BJ (cell line): Measurements from ENCODE around the gene URB2. TPM values are rescaled to one million over a fixed set of nuclear protein-coding genes. Genes with fewer than 3 reads are reported as not detected.

Experiments used
- CTCF ChIA-PET: fragments of 350-600 bp; formaldehyde crosslinking; extraction: SDS; loops from one replicate; lab custom pipeline; 2021; ENCODE audit warnings: antibody characterized with exemption, inconsistent platforms; lab: Yijun Ruan, JAX
- POLR2A ChIA-PET: fragments of 300-600 bp; sonication (Branson Sonifier 250); formaldehyde crosslinking; extraction: SDS; loops from one replicate; lab custom pipeline; 2021; ENCODE audit warnings: antibody characterized with exemption; lab: Charles Lee
- DNase-seq: peaks from one replicate; pipeline ENCODE4 v3.0.0-alpha.2; 2011; ENCODE audit warnings: low read depth
- H3K27me3 ChIP-seq: 2 replicates; pipeline ENCODE4 v1.6.0; 2011; ENCODE audit warnings: low read length; ENCODE audit not compliant: control insufficient read depth, insufficient read depth
- H3K36me3 ChIP-seq: 2 replicates; pipeline ENCODE4 v1.5.1; 2011; ENCODE audit warnings: low read length; ENCODE audit not compliant: control insufficient read depth, insufficient read depth
- H3K4me3 ChIP-seq: 2 replicates; pipeline ENCODE4 v1.5.1; 2011; ENCODE audit warnings: low read depth, mild to moderate bottlenecking, control low read depth, low read length
- polyA plus RNA-seq: library from polyadenylated mRNA; depleted of rRNA; stranded (reverse); fragments of >200 nt; gene quantifications from 2 replicates; pipeline ENCODE4 v1.2.3, GENCODE V29; 2011
- TF ChIP-seq, protein P1 (sequence below): IDR thresholded peaks from 2 replicates; pipeline ENCODE4 v1.5.1; 2011; ENCODE audit warnings: low read depth, mild to moderate bottlenecking, control low read depth, inconsistent platforms, low read length, moderate library complexity; ENCODE audit not compliant: insufficient read depth

The URB2 gene
- polyA plus RNA-seq, 1 experiment: 5.2 TPM

DNA sequence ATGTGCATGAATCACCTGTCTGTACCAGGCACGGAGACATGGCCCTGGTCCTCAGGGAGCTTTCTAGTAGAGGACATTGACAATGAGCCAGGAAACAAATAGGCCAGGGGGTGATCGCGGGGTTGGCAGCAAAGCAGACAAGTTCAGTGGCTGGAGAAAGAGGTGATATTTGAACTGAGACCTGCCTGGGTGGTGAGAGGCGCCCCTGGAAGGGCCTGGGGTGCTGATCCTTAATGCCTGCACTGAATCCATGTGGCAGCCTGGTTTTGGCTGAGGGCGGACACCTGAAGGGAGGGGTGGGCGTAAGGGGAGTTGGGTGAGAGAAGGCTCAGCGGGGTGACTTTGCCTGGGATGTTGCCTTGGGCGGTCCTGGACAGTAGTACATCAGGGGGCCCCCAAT lies 35.9 kb downstream of the URB2 start:
- POLR2A ChIA-PET: no interaction called here
- peaks cover 3% of the 10 kb centered on the region; the same call in 1 of the 2 replicates for H3K36me3 ChIP-seq
- CTCF ChIA-PET: interaction anchor here (0.6 to 3.7 kb wide), 22 partner anchors 11 to 1681 kb away, joined by 3 to 26 read pairs (median 3); no protein-coding TSS in a partner anchor

DNA sequence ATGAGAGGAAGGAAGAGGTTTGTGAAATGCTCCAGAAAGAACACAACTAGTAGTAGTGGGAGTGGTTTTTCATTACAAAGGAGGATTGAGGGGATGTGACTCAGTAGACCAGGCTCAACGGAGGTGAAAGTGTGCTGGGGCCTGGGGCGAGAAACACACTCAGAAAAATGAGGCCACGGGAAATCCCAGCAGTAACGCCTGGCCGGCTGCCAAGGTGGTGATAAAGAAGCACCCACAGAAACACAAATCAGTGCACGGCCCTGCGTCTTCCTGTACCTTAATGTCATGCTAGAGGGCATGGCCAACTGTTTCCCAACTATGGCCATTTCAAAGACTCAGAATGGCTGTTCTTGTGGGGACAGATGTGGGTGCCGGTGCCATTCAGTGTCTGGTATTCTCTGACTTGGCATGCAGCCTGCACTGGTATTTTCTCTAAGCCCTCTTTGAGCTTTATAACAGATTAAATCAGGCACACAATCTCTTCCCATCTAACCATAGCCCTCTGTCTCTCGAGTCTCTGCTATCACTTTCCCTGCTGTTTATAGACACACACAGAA lies 38.2 kb downstream of the URB2 start:
- TF ChIP-seq, protein P1, sequence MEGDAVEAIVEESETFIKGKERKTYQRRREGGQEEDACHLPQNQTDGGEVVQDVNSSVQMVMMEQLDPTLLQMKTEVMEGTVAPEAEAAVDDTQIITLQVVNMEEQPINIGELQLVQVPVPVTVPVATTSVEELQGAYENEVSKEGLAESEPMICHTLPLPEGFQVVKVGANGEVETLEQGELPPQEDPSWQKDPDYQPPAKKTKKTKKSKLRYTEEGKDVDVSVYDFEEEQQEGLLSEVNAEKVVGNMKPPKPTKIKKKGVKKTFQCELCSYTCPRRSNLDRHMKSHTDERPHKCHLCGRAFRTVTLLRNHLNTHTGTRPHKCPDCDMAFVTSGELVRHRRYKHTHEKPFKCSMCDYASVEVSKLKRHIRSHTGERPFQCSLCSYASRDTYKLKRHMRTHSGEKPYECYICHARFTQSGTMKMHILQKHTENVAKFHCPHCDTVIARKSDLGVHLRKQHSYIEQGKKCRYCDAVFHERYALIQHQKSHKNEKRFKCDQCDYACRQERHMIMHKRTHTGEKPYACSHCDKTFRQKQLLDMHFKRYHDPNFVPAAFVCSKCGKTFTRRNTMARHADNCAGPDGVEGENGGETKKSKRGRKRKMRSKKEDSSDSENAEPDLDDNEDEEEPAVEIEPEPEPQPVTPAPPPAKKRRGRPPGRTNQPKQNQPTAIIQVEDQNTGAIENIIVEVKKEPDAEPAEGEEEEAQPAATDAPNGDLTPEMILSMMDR: no peak
- H3K27me3 ChIP-seq: no peaks in the 10 kb centered on the region
- no peak overlapping the region for H3K4me3 ChIP-seq
- CTCF ChIA-PET: no interaction called here
- POLR2A ChIA-PET: no interaction called here
- peaks cover 2% of the 10 kb centered on the region; the same call in 1 of the 2 replicates for H3K36me3 ChIP-seq
- no peak for DNase-seq

More for the DNA sequence above, 35.9 kb downstream of the URB2 start:
- DNase-seq: no peak
- no peaks in the 10 kb centered on the region for H3K27me3 ChIP-seq
- H3K4me3 ChIP-seq: no peak overlapping the region
- TF ChIP-seq, protein P1: no peak

DNA sequence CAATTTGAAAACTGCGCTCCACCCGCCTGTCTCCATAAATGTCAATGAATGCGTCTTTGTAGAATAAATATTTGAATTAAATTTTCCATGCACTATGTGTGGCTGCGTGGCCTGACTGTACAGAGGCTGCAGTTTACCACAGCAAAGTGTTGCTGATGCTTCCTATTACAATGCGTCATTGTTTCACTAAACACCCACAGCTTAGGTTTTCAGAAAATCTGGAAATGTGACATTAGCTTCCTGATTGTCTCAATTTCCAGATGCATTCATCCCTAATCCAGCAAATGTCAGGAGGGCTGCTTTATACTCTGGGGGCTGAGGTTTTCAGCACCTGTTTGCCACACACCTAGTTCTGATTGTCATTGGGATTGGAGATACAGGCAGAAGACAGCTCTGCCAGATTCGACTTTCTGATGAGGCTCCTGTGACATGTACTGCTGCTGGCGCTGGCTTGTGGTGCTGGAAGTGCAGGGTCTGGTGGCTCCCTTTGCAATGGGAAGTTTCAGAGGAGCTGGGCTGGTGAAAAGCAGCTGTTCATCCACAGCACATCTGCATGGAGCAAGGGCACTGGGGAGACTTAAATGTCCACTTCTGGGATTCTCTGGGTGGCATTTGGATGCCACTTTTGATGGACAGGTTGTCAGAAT lies 40.0 kb downstream of the URB2 start:
- Histone ChIP-seq H3K36me3 (peaks cover 2% of the 10 kb centered on the region; the same call in 1 of the 2 replicates), H3K27me3 (no peaks in the 10 kb centered on the region), H3K4me3 (no peak overlapping the region)
- ChIA-PET CTCF (interaction anchor here (0.6 to 1.4 kb wide), 3 partner anchors 10 to 549 kb away, joined by 3 to 4 read pairs (median 3); no protein-coding TSS in a partner anchor), POLR2A (no interaction called here)
- TF ChIP-seq, protein P1: no peak
- no peak for DNase-seq

DNA sequence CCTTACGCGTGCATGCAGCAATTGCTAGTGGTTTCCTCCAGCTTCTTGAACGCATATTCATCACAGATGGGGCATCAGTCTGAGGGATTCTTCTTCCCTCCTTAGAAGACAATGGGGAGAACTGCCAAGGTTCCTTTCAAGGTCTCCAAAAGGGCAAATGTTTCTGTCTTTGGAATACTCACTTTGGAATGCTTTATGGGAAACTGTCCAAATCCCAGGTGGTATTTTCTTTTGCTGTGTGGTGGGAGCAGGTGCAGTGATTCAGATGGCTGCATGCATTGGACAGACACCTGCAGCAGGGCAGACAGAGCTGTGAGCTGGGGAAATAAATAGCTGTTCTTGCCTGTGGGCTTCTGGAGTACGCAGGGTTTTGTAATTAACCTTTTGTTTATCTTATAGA lies 40.5 kb downstream of the URB2 start:
- ChIA-PET CTCF (interaction anchor here (0.6 to 1.4 kb wide), 2 partner anchors 10 to 549 kb away, joined by 3 to 4 read pairs; no protein-coding TSS in a partner anchor), POLR2A (no interaction called here)
- Histone ChIP-seq H3K27me3 (no peaks in the 10 kb centered on the region), H3K36me3 (peaks cover under 1% of the 10 kb centered on the region; the same call in 1 of the 2 replicates), H3K4me3 (no peak overlapping the region)
- no peak for DNase-seq
- TF ChIP-seq, protein P1: no peak

DNA sequence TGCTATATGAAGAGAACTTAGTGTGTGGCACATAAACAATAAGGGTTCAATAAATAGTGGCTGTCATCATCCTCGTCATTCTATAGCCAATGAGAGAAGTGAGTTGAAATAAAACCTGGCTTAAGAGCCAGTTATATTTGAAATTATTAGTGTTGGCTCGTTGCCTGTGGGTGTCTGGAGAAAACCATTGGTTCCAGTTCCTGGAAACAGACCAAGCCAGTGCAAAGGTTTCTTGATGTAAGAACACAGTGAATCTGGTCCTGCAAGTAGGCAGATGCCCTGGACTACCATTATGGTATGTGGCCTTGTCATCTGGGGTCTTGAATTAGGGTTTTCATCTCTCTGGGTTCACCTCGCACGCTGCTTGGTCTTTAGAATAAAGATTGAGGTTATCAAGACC lies 43.3 kb downstream of the URB2 start:
- Histone ChIP-seq H3K4me3 (no peak overlapping the region), H3K27me3 (no peaks in the 10 kb centered on the region), H3K36me3 (no peaks in the 10 kb centered on the region)
- POLR2A ChIA-PET: no interaction called here
- CTCF ChIA-PET: no interaction called here
- no peak for DNase-seq
- TF ChIP-seq, protein P1: no peak
